GM12875 (cell line): ENCODE results near the gene SLAIN2.

Source experiments
- H3K4me3 ChIP-seq: one replicate; pipeline ENCODE4 v1.5.1; 2011; ENCODE audit warnings: low read depth, low read length, control low read depth
- TF ChIP-seq, protein P1 (sequence below): IDR thresholded peaks from 2 replicates; pipeline ENCODE4 v1.5.1; 2011; ENCODE audit warnings: low read depth, mild to moderate bottlenecking, control low read depth, inconsistent platforms, low read length, moderate library complexity, borderline replicate concordance; ENCODE audit not compliant: insufficient read depth

The SLAIN2 gene

DNA sequence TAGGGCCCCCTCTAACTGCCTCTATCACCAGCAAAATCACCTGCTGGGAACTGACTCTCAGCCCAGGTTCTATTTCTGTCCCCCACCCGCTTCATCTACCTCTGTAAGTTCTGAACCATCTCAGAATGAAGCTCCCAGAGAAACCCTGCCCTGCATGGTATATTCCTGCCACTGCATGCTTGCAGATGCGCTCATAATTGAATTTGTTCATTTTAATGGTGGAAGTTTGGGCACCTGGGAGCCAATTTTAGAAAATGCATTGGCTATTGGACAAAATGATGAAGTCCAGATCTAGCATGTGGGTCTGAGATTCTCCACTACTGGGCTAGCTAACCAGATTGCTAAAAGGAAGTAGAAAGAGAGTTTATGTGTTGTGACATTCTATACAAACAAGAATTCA lies 113.3 kb downstream of the SLAIN2 start:
- TF ChIP-seq, protein P1, sequence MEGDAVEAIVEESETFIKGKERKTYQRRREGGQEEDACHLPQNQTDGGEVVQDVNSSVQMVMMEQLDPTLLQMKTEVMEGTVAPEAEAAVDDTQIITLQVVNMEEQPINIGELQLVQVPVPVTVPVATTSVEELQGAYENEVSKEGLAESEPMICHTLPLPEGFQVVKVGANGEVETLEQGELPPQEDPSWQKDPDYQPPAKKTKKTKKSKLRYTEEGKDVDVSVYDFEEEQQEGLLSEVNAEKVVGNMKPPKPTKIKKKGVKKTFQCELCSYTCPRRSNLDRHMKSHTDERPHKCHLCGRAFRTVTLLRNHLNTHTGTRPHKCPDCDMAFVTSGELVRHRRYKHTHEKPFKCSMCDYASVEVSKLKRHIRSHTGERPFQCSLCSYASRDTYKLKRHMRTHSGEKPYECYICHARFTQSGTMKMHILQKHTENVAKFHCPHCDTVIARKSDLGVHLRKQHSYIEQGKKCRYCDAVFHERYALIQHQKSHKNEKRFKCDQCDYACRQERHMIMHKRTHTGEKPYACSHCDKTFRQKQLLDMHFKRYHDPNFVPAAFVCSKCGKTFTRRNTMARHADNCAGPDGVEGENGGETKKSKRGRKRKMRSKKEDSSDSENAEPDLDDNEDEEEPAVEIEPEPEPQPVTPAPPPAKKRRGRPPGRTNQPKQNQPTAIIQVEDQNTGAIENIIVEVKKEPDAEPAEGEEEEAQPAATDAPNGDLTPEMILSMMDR, result no peak
- H3K4me3 ChIP-seq, result no peak overlapping the region

GRCh38 chr4:48461000-48461399 lies 119.7 kb downstream of the SLAIN2 start:
- TF ChIP-seq, protein P1, result no peak
- H3K4me3 ChIP-seq, result no peak overlapping the region

- TF ChIP-seq, protein P1, result no peak
- H3K4me3 ChIP-seq, result no peak overlapping the region
Measured at GRCh38 chr4:48462363-48462762, 121.0 kb downstream of the SLAIN2 start.

- TF ChIP-seq, protein P1, result no peak
- H3K4me3 ChIP-seq, result no peak overlapping the region
Measured at GRCh38 chr4:48467442-48467841, 126.1 kb downstream of the SLAIN2 start.

- H3K4me3 ChIP-seq, result no peak overlapping the region
- TF ChIP-seq, protein P1, result no peak
Measured at GRCh38 chr4:48467891-48468290, 126.6 kb downstream of the SLAIN2 start.

GRCh38 chr4:48470137-48470536 lies 128.8 kb downstream of the SLAIN2 start:
- TF ChIP-seq, protein P1, result no peak

GRCh38 chr4:48470570-48470969 lies 129.2 kb downstream of the SLAIN2 start:
- no peak overlapping the region for H3K4me3 ChIP-seq
- TF ChIP-seq, protein P1, result no peak

More at GRCh38 chr4:48470137-48470536, 128.8 kb downstream of the SLAIN2 start:
- no peak overlapping the region for H3K4me3 ChIP-seq
